ENCODE data around the gene TMEM107.

Gene TMEM107

DNA sequence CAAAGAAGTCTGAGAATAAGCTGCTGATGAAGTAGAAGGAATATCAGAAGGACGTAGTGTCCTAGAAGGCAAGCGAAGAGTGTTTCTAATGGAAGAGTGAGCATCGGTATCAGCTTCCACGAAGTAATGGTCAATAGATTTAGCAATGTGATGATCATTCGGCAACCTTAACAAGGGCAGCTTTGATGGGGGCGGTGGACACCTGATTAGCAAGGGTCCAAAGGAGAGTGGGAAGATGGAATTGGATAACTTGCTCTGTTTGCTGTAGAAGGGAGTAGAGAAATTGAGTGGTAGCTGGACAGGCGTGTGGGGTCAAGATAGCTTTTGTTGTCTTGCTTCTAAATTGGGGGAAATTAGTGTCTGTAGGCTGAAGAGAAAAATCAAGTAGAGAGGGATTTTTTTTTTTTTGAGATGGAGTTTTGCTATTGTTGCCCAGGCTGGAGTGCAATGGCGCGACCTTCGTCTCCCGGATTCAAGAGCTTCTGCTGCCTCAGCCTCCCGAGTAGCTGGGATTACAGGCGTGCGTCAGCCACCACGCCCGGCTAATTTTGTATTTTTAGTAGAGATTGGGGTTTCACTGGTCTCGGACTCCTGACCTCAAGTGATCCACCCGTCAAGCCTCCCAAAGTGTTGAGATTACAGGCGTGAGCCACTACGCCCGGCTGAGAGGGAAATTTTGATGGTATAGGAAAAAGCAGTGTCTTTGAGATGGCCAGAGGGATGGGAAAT lies 38.4 kb downstream of the TMEM107 start:
- no peak for DNase-seq (ENCODE audit: low read depth)

- DNase-seq (ENCODE audit: low read depth), result no peak
These were observed 42.2 kb downstream of the TMEM107 start for GRCh38 chr17:8133941-8134340.

DNA sequence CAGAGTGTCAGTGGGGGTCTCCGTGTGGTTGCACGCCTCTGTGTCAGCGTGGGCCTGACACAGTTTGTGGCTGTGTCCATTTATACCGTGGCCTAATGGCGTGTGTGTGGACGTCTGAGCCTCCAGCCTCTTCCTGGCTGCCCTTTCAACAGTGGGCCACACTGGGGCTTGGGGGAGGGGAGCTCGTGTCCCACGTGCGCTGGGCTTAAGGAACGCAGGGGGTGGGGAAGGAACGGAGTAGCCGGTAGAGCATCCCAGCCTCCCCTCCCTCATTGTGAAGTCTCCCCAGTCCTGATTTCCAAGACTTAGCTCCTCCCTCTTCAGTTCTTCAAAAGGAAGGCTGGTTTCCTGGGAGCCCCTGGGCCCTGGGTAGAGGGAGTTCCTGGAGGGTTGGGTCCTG lies 42.8 kb downstream of the TMEM107 start:
- DNase-seq (ENCODE audit: low read depth), result no peak

DNA sequence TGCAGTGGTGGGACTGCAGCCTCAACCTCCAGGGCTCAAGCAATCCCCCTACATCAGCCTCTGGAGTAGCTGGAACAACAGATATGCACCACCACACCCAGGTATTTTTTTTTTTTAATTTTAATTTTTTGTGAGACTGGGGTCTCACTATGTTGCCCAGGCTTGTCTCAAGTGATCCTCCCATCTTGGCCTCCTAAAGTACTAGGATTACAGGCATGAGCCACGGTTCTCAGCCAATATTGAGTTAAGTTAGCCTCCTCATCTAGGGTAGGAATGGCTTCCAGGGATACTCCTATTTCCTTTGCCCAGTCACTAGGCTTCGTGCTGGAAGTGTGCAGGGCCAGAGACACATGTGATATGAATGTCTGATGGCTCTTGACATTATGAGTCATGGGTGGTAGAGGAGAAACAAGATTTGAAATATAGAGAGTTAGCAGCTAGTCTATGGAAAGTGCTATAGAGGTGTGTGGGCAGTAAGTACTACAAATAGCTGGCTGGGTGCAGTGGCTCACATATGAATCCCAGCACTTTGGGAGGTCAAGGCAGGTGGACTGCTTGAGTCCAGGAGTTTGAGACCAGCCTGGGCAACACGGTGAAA lies 44.2 kb downstream of the TMEM107 start:
- DNase-seq (ENCODE audit: low read depth), result no peak

GRCh38 chr17:8128125-8128784 lies 47.9 kb downstream of the TMEM107 start:
- no peak for DNase-seq (ENCODE audit: low read depth)

DNA sequence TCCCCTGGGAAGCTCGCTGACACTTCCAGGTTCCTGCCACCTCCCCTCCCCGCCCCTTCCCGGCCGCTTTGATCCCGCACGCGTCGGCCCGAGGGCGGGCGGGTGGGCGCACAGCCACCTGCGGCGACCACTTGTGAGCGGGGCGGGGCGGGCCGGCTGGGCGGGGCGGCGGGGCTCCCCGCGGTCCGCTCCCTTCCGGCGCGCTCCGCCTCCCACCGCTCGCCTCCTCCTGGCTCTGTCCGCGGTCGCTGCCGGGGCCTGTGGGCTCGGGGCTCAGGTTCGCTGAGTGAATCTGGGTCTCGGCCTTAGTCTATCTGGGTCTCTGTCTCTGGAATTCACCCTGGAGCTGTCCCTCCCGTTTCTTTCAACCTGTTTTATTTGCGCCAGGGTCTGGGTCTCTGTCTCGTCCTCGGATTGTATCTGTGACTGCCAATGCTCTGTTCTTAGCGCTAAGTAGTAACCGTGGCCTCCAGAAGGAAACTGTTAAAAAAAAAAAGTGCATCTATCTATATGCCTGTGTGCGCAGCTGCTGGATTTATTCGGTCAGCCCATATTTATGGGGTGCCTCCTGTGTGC lies 49.6 kb downstream of the TMEM107 start:
- no peak for DNase-seq (ENCODE audit: low read depth)

DNA sequence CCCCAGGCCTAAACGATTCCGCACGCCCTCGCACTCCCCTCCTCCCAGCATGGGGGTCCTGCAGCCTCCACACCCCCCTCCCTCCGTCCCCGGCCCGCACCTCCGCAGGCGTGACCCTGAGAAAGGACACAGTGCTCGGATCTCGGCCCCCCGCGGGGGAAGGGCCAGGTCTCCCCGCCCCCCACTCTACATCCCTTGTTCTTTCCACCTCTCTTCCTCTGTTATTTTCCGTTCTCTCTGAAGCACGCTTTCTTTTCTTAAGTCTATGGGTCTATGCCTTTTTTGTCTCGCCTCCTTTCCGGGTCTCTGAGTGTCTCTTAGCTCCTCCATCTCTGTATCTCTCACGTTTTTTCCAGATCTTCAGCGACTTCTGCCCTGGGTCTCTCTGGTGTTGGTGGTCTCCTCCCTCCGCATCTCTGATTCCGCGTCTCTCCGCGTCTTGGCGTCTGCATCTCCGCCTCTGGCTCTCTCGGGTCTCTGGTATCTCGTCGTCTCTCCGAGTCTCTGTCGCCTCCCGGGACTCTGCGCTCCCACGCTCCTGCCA lies 50.2 kb downstream of the TMEM107 start:
- no peak for DNase-seq (ENCODE audit: low read depth)

GRCh38 chr17:8125154-8125946 lies 50.8 kb downstream of the TMEM107 start:
- DNase-seq (ENCODE audit: low read depth), result peak; percentile 77

DNA sequence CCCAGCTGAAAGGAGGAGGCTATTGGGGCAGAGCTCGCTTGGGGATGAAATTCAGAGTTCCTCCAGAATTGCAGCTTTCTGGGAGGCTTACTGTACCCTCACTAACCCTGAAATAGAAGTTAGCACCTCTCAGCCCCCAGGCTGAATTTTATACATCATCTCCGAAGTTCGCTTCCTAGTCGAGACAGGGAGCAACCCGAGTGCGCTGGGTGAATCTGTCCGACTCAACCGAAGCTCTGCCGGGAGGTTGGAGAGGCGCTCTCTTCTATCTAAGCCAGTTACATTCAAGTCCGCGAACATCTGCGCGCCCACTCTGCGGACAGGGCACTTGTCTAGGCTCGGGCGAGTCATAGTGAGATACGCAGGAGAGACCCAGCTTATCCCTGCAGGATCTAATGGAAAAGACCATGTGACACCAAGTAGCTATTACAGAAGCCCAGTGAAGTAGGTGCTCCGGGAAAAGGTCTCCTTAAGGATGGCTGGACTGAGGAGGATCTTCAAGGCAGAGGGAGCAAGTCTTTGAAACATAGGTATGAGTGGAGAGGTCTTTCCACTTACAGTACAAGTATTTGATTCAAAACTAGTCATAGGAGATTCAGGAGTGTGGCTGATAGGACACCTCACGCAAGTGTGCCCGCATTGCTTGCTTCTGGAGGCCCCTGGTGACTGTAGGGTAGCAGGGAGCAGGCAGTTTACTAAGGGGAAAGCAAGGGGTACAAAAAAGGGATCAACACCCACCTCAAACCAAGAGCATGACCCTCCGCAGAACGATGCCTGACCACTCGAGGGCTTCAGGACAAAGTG lies 51.6 kb downstream of the TMEM107 start:
- no peak for DNase-seq (ENCODE audit: low read depth)

GRCh38 chr17:8123695-8124349 lies 52.4 kb downstream of the TMEM107 start, which contains the start of gene HES7:
HES7 (minus strand) TSS chr17:8124106; CDS start chr17:8124084, 22 bp downstream.
- no peak for DNase-seq (ENCODE audit: low read depth)

DNA sequence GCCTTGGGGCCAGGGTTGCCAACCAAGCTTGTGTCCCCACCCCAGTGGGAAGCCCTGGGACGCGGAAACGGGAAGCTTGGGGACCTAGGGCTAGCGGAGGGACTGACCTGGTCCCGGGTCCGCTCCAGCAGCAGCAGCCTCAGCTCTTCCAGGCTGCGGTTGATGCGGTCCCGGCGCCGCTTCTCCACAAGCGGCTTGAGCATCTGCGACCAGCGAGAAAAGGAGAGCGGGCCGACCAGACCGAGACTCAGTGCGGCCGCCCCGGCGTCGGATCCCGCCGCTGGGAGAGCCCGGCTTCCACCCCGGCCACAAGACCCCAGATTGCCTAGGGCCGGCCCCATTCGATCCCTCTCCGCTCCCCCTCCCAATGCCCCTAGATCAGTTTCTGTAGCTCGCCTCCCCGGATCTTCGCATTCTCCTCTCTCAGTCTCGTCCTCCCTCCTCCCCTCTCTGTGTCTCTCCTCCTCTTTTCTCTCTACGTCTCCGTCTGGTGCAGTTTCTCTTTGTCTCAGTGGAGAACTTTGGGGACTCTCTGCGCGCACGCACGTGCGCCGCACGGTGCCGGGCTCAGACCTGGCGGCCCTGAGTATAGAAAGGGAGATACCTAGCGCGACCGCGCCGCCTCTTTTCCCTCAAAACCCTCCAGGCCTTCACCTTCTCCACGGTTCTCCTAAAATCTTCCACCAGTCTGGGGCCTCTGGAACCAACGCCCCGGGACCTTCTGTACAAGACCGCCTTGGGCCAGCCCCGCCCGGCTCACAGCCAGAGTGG lies 53.1 kb downstream of the TMEM107 start:
- DNase-seq (ENCODE audit: low read depth), result no peak

Measured in stimulated activated CD8-positive, alpha-beta memory T cell treated with anti-CD3 and anti-CD28 coated beads, Interleukin-4, amount 100 ng/mL, for 24 hours (primary cell).